ENCODE data around the gene FCAR.

DNA sequence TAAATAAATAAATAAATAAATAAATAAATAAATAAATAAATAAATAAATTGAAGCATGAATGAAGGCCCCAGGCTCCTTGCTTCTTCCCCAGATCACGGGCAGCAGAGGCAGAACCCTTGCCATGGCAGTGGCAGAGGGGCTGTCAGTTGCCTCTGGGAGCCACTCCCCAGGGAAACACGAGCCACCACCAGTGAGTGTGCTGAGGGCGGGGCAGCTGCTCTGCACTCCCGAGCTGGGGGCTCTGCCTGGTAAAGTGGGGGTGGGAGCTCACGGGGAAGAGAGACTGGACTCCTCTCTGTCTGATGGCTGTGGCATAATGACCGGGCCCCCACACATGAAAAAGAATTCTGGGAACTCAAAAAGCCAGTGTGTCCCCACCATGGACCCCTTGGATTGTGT lies 7.8 kb downstream of the FCAR start:
- TF ChIP-seq, protein P1, sequence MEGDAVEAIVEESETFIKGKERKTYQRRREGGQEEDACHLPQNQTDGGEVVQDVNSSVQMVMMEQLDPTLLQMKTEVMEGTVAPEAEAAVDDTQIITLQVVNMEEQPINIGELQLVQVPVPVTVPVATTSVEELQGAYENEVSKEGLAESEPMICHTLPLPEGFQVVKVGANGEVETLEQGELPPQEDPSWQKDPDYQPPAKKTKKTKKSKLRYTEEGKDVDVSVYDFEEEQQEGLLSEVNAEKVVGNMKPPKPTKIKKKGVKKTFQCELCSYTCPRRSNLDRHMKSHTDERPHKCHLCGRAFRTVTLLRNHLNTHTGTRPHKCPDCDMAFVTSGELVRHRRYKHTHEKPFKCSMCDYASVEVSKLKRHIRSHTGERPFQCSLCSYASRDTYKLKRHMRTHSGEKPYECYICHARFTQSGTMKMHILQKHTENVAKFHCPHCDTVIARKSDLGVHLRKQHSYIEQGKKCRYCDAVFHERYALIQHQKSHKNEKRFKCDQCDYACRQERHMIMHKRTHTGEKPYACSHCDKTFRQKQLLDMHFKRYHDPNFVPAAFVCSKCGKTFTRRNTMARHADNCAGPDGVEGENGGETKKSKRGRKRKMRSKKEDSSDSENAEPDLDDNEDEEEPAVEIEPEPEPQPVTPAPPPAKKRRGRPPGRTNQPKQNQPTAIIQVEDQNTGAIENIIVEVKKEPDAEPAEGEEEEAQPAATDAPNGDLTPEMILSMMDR (IDR thresholded peaks at IDR 0.05) = no peak
- TF ChIP-seq POLR2A (IDR thresholded peaks at IDR 0.05) = no peak
